AG09309 (cell line): ENCODE data around the gene TLX3.

ENCODE experiments used
- DNase-seq: peaks from one replicate; pipeline ENCODE4 v3.0.0-alpha.2; 2010; ENCODE audit warnings: low read depth
- H3K4me3 ChIP-seq: 2 replicates; pipeline ENCODE4 v1.5.1; 2011; ENCODE audit warnings: mild to moderate bottlenecking, low read depth, low read length, moderate library complexity; ENCODE audit not compliant: control insufficient read depth
- TF ChIP-seq, protein P1 (sequence below): IDR thresholded peaks from 2 replicates; pipeline ENCODE4 v1.5.1; 2011; ENCODE audit warnings: mild to moderate bottlenecking, low read depth, low read length, inconsistent platforms; ENCODE audit not compliant: insufficient read depth, control insufficient read depth; ENCODE audit errors: missing control alignments

The TLX3 gene

DNA sequence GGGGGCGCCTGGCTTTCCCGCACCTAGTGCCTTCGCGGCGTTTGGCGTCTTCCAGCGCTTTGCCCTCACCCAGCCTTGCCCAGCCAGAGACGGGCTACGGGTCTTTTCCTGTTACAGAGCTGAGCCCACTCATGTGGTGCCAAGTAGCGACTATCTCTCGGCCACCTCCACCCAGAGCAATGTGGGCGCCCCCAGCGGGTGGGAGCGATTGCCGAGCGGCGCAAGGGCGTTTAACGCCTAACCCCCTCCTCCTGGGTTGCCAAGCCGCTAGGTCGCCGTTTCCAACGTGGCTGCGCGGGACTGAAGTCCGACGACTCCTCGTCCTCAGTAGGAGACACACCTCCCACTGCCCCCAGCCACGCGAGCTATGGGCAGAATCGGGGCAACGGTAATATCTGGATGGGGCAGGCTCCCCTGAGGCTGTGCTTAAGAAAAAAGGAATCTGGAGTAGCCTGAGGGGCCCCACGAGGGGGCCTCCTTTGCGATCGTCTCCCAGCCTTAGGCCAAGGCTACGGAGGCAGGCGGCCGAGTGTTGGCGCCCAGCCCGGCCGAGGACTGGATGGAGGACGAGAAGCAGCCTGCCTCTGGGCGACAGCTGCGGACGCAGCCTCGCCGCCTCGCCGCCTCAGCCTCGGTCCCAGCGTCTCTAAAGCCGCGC lies 5.8 kb downstream of the TLX3 start:
- no peak overlapping the region; the same call in 1 of the 2 replicates for H3K4me3 ChIP-seq
- TF ChIP-seq, protein P1, sequence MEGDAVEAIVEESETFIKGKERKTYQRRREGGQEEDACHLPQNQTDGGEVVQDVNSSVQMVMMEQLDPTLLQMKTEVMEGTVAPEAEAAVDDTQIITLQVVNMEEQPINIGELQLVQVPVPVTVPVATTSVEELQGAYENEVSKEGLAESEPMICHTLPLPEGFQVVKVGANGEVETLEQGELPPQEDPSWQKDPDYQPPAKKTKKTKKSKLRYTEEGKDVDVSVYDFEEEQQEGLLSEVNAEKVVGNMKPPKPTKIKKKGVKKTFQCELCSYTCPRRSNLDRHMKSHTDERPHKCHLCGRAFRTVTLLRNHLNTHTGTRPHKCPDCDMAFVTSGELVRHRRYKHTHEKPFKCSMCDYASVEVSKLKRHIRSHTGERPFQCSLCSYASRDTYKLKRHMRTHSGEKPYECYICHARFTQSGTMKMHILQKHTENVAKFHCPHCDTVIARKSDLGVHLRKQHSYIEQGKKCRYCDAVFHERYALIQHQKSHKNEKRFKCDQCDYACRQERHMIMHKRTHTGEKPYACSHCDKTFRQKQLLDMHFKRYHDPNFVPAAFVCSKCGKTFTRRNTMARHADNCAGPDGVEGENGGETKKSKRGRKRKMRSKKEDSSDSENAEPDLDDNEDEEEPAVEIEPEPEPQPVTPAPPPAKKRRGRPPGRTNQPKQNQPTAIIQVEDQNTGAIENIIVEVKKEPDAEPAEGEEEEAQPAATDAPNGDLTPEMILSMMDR, result no peak
- no peak for DNase-seq

GRCh38 chr5:171315386-171315891 lies 6.4 kb downstream of the TLX3 start:
- TF ChIP-seq, protein P1, result no peak
- DNase-seq, result no peak
- no peak overlapping the region; the same call in 1 of the 2 replicates for H3K4me3 ChIP-seq

DNA sequence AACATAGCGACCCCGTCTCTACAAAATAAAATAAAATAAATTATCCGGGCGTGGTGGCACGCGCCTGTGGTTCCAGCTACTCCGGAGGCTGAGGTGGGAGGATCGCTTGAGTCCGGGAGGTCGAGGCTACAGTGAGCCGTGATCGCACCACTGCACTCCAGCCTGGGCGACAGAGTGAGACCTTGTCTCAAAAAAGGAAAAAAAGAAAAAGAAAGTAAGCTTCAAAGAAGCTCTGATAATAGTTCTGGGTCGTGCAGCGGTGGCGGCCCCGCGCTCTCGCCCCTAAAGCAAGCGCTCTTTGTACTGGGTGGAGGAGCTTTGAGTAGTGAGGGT lies 6.8 kb downstream of the TLX3 start:
- H3K4me3 ChIP-seq, result no peak overlapping the region
- no peak for DNase-seq
- TF ChIP-seq, protein P1, result no peak

DNA sequence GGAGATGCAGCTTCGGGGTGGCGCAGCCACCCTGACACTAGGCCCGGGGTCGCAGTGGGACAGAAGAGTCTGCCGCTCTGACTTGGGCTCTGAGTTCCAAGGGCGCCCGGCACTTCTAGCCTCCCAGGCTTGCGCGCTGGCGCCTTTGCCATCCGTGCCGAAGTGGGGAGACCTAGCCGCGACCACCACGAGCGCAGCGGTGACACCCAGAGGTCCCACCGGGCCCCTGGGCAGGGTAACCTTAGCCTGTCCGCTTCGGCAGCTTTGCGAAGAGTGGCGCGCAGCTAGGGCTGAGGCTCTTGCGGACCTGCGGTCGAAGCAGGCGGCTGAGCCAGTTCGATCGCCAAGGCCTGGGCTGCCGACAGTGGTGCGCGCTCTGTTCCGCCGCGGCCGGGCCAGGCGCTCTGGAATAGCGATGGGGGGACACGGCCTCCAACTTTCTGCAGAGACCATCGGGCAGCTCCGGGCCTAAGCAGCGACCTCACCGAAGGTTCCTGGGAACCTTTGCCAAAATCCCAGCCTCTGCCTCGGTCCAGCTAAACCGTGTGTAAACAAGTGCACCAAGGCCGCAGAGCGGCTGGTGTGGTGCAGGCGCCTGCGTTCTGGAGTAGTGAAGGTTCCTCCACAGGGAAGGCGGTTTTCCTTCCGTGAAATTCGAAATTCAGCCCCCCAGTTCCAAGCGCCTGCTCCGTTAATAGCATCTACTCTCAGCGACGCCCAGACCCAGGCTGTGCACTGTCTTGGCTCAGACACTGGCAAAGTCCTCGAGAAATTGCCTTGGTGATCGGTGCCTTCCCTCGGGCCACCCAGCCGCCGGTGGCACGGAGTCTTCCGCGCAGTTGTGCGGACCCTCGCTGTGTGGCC lies 7.4 kb downstream of the TLX3 start:
- TF ChIP-seq, protein P1, result no peak
- no peak for DNase-seq
- no peak overlapping the region for H3K4me3 ChIP-seq

GRCh38 chr5:171317230-171317629 lies 8.2 kb downstream of the TLX3 start:
- H3K4me3 ChIP-seq, result no peak overlapping the region
- TF ChIP-seq, protein P1, result no peak
- DNase-seq, result no peak

DNA sequence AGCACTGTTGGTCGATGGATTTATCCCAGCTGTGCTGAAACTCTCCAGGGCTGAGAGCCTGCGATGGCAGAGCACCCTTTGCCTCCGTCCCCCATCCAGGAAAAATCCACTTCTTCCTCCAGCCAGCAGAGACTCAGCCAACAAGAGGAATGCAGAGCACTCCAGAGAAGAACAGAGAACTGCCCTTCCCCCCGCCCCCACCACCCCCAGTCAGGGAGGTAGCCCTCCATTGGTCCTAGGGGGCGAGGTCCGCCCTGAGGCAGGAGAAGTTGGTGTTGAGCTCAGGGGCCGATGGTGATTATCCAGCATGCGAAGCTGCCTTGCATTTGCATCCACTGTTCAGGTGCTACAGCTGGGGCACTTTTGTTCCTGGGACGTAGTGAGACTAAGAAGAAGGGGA lies 9.0 kb downstream of the TLX3 start:
- no peak overlapping the region for H3K4me3 ChIP-seq
- DNase-seq, result no peak
- TF ChIP-seq, protein P1, result no peak
